SK-N-SH treated with all-trans-retinoic acid at 6 μM for 48 hours (cell line): Measurements from ENCODE around the gene FOXJ3.

Experiments used
- ATAC-seq: fragments of 200-7000 bp; cut with Tn5 transposase; 3 replicates; pipeline ENCODE4 v1.9.1; 2020; ENCODE audit warnings: mild to moderate bottlenecking, moderate library complexity
- ARNTL ChIP-seq: fragments of 450-650 bp; formaldehyde crosslinking; IDR thresholded peaks from 2 replicates; pipeline ENCODE4 v1.5.0; 2020; ENCODE audit warnings: low read depth, mild to moderate bottlenecking, moderate library complexity, borderline replicate concordance
- BACH2 ChIP-seq: fragments of 250-450 bp; sonication (Bioruptor Pico); IDR thresholded peaks from 2 replicates; pipeline ENCODE4 v1.9.0; 2021; ENCODE audit warnings: mild to moderate bottlenecking, borderline replicate concordance
- ESRRG ChIP-seq: fragments of 250-450 bp; sonication (Bioruptor Pico); IDR thresholded peaks from 2 replicates; pipeline ENCODE4 v1.6.1; 2021; ENCODE audit warnings: mild to moderate bottlenecking
- GLIS3 ChIP-seq: fragments of 250-450 bp; sonication (Bioruptor Pico); IDR thresholded peaks from 2 replicates; pipeline ENCODE4 v1.5.0; 2020; ENCODE audit warnings: mild to moderate bottlenecking, moderate library complexity
- ISL1 ChIP-seq: fragments of 250-450 bp; sonication (Bioruptor Pico); IDR thresholded peaks from 2 replicates; pipeline ENCODE4 v2.1.2; 2022; ENCODE audit warnings: mild to moderate bottlenecking, moderate library complexity
- OSR1 ChIP-seq: fragments of 250-450 bp; sonication (Bioruptor Pico); IDR thresholded peaks from 2 replicates; pipeline ENCODE4 v1.8.0; 2022; ENCODE audit warnings: moderate library complexity, mild to moderate bottlenecking, inconsistent platforms
- POU6F1 ChIP-seq: fragments of 250-450 bp; sonication (Bioruptor Pico); IDR thresholded peaks from 2 replicates; pipeline ENCODE4 v1.8.0; 2021; ENCODE audit warnings: low read depth, mild to moderate bottlenecking, moderate library complexity, borderline replicate concordance
- PPARA ChIP-seq: fragments of 250-450 bp; sonication (Bioruptor Pico); IDR thresholded peaks from 2 replicates; pipeline ENCODE4 v1.5.0; 2020; ENCODE audit warnings: mild to moderate bottlenecking, borderline replicate concordance
- RARB ChIP-seq: fragments of 250-450 bp; sonication (Bioruptor Pico); IDR thresholded peaks from 2 replicates; pipeline ENCODE4 v1.8.0; 2021; ENCODE audit warnings: mild to moderate bottlenecking, moderate library complexity
- SNAI2 ChIP-seq: fragments of 250-450 bp; sonication (Bioruptor Pico); IDR thresholded peaks from 2 replicates; pipeline ENCODE4 v1.5.0; 2020; ENCODE audit warnings: mild to moderate bottlenecking, moderate library complexity
- TOX ChIP-seq: fragments of 250-450 bp; sonication (Bioruptor Pico); IDR thresholded peaks from 2 replicates; pipeline ENCODE4 v1.8.0; 2021; ENCODE audit warnings: mild to moderate bottlenecking, moderate library complexity, borderline replicate concordance
- ZC3H10 ChIP-seq: fragments of 250-450 bp; sonication (Bioruptor Pico); IDR thresholded peaks from 2 replicates; pipeline ENCODE4 v1.5.1; 2021; ENCODE audit warnings: mild to moderate bottlenecking, moderate library complexity
- ZFP3 ChIP-seq: fragments of 250-450 bp; sonication (Bioruptor Pico); IDR thresholded peaks from 2 replicates; pipeline ENCODE4 v1.5.0; 2020; ENCODE audit warnings: mild to moderate bottlenecking, moderate library complexity
- ZFP30 ChIP-seq: fragments of 450-650 bp; formaldehyde crosslinking; IDR thresholded peaks from 2 replicates; pipeline ENCODE4 v1.5.0; 2022; ENCODE audit warnings: mild to moderate bottlenecking, moderate library complexity
- ZNF565 ChIP-seq: fragments of 450-650 bp; formaldehyde crosslinking; conservative IDR thresholded peaks from 2 replicates; pipeline ENCODE4 v1.5.0; 2020; ENCODE audit warnings: low read depth, mild to moderate bottlenecking, moderate library complexity
- ZNF70 ChIP-seq: fragments of 450-650 bp; formaldehyde crosslinking; IDR thresholded peaks from 2 replicates; pipeline ENCODE4 v1.5.0; 2020; ENCODE audit warnings: mild to moderate bottlenecking, moderate library complexity
- ZNF8 ChIP-seq: fragments of 450-650 bp; formaldehyde crosslinking; IDR thresholded peaks from 2 replicates; pipeline ENCODE4 v1.5.0; 2020; ENCODE audit warnings: mild to moderate bottlenecking, moderate library complexity
- TF ChIP-seq, protein P1 (sequence below): fragments of 250-450 bp; sonication (Bioruptor Pico); IDR thresholded peaks from 2 replicates; pipeline ENCODE4 v1.5.1; 2021; ENCODE audit warnings: mild to moderate bottlenecking, moderate library complexity
- TF ChIP-seq, protein P2 (sequence below): fragments of 250-450 bp; sonication (Bioruptor Pico); IDR thresholded peaks from 2 replicates; pipeline ENCODE4 v1.5.0; 2020; ENCODE audit warnings: mild to moderate bottlenecking, moderate library complexity
- TF ChIP-seq, protein P3 (sequence below): fragments of 250-450 bp; sonication (Bioruptor Pico); IDR thresholded peaks from 2 replicates; pipeline ENCODE4 v1.5.1; 2020; ENCODE audit warnings: low read depth, mild to moderate bottlenecking, moderate library complexity

The FOXJ3 gene

DNA sequence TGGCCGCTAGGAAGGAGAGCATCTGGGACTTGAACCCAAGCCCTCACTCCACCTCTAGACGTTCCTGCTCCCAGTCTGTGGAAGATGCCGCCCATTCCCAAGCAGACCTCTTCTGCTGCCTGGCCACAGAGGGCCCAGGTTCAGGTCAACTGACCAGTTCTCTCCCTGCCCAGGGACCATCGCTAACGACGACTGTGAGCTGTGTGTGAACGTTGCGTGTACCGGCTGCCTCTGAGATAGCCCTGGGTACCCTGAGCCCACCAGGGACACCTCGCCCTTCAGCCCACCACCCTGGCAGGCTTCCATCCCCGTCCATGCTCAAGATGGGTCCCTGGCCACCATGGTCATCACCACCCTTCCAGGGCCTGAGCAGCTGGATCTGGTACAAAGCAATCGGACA is 179.7 kb downstream of the FOXJ3 start:
- no peak for ATAC-seq
- no peak for TF ChIP-seq ZFP30
- TF ChIP-seq ZNF565 (CRISPR knock-in tag), result no peak
- no peak for TF ChIP-seq ZFP3 (CRISPR knock-in tag)
- no peak for TF ChIP-seq PPARA (CRISPR knock-in tag)
- TF ChIP-seq SNAI2, result no peak
- no peak for TF ChIP-seq POU6F1 (CRISPR knock-in tag)
- no peak for TF ChIP-seq ARNTL (CRISPR knock-in tag)
- no peak for TF ChIP-seq ZC3H10 (CRISPR knock-in tag)
- TF ChIP-seq, protein P1, sequence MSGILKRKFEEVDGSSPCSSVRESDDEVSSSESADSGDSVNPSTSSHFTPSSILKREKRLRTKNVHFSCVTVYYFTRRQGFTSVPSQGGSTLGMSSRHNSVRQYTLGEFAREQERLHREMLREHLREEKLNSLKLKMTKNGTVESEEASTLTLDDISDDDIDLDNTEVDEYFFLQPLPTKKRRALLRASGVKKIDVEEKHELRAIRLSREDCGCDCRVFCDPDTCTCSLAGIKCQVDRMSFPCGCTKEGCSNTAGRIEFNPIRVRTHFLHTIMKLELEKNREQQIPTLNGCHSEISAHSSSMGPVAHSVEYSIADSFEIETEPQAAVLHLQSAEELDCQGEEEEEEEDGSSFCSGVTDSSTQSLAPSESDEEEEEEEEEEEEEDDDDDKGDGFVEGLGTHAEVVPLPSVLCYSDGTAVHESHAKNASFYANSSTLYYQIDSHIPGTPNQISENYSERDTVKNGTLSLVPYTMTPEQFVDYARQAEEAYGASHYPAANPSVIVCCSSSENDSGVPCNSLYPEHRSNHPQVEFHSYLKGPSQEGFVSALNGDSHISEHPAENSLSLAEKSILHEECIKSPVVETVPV (CRISPR knock-in tag), result no peak
- TF ChIP-seq ESRRG (CRISPR knock-in tag), result no peak
- no peak for TF ChIP-seq OSR1 (CRISPR knock-in tag)
- TF ChIP-seq, all 23 proteins: peak for 0

DNA sequence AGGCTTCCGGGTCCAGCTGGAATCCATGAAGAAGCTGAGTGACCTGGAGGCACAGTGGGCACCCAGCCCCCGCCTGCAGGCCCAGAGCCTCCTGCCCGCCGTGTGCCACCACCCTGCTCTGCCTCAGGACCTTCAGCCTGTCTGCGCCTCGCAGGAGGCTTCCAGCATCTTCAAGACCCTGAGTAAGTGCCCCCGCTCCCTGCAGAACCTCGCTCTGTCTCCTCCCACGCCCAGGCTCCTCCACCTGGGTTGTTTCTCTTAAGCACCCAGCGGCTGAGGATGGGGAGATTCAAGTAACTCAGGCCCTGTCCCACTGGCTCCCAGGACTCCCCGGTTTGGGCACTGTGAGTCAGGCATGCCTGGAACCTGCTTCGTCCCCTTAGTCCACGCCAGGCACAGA is 180.3 kb downstream of the FOXJ3 start:
- no peak for ATAC-seq
- no peak for TF ChIP-seq BACH2 (CRISPR knock-in tag)
- TF ChIP-seq SNAI2, result no peak
- TF ChIP-seq, protein P2, sequence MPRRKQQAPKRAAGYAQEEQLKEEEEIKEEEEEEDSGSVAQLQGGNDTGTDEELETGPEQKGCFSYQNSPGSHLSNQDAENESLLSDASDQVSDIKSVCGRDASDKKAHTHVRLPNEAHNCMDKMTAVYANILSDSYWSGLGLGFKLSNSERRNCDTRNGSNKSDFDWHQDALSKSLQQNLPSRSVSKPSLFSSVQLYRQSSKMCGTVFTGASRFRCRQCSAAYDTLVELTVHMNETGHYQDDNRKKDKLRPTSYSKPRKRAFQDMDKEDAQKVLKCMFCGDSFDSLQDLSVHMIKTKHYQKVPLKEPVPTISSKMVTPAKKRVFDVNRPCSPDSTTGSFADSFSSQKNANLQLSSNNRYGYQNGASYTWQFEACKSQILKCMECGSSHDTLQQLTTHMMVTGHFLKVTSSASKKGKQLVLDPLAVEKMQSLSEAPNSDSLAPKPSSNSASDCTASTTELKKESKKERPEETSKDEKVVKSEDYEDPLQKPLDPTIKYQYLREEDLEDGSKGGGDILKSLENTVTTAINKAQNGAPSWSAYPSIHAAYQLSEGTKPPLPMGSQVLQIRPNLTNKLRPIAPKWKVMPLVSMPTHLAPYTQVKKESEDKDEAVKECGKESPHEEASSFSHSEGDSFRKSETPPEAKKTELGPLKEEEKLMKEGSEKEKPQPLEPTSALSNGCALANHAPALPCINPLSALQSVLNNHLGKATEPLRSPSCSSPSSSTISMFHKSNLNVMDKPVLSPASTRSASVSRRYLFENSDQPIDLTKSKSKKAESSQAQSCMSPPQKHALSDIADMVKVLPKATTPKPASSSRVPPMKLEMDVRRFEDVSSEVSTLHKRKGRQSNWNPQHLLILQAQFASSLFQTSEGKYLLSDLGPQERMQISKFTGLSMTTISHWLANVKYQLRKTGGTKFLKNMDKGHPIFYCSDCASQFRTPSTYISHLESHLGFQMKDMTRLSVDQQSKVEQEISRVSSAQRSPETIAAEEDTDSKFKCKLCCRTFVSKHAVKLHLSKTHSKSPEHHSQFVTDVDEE (CRISPR knock-in tag), result no peak
- TF ChIP-seq, protein P3, sequence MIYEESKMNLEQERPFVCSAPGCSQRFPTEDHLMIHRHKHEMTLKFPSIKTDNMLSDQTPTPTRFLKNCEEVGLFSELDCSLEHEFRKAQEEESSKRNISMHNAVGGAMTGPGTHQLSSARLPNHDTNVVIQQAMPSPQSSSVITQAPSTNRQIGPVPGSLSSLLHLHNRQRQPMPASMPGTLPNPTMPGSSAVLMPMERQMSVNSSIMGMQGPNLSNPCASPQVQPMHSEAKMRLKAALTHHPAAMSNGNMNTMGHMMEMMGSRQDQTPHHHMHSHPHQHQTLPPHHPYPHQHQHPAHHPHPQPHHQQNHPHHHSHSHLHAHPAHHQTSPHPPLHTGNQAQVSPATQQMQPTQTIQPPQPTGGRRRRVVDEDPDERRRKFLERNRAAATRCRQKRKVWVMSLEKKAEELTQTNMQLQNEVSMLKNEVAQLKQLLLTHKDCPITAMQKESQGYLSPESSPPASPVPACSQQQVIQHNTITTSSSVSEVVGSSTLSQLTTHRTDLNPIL (CRISPR knock-in tag), result no peak

- no peak for ATAC-seq
- no peak for TF ChIP-seq ZNF8 (CRISPR knock-in tag)
- no peak for TF ChIP-seq ZFP30
- no peak for TF ChIP-seq ESRRG (CRISPR knock-in tag)
- no peak for TF ChIP-seq POU6F1 (CRISPR knock-in tag)
- TF ChIP-seq SNAI2, result no peak
- TF ChIP-seq, protein P1 (CRISPR knock-in tag), result no peak
- no peak for TF ChIP-seq PPARA (CRISPR knock-in tag)
- TF ChIP-seq BACH2 (CRISPR knock-in tag), result no peak
- no peak for TF ChIP-seq ZC3H10 (CRISPR knock-in tag)
- TF ChIP-seq ARNTL (CRISPR knock-in tag), result no peak
- TF ChIP-seq RARB, result no peak
- no peak for TF ChIP-seq GLIS3 (CRISPR knock-in tag)
- TF ChIP-seq, protein P2 (CRISPR knock-in tag), result no peak
- no peak for TF ChIP-seq TOX (CRISPR knock-in tag)
- TF ChIP-seq, protein P3 (CRISPR knock-in tag), result no peak
- no peak for TF ChIP-seq ZNF70 (CRISPR knock-in tag)
- TF ChIP-seq ISL1, result no peak
Observed at GRCh38 chr1:42153624-42154023, 181.4 kb downstream of the FOXJ3 start.
